Stimulated activated CD4-positive, alpha-beta T cell treated with anti-CD3 and anti-CD28 coated beads, TNF-alpha, amount 100 ng/mL, for 48 hours (primary cell): Measurements from ENCODE around the gene SAP30BP.
"Not testable (repeated sequence)": the region's sequence is repeated elsewhere in the genome, so short reads cannot be mapped to it uniquely, and the experiment has no call there.

Source experiments
- DNase-seq, 3 donors: peaks; one replicate each; pipeline ENCODE4 v3.0.0-alpha.2; 2020; ENCODE audit warnings: low read depth in 3 of 3

SAP30BP gene

GRCh38 chr17:75633486-75634375, 33.4 kb upstream of the SAP30BP start:
- peak in 2 of 3 donors; percentile 20 to 37 for DNase-seq

GRCh38 chr17:75634376-75634740, 32.8 kb upstream of the SAP30BP start:
- DNase-seq, result no peak

GRCh38 chr17:75634754-75635609, 32.2 kb upstream of the SAP30BP start:
- no peak for DNase-seq

DNA sequence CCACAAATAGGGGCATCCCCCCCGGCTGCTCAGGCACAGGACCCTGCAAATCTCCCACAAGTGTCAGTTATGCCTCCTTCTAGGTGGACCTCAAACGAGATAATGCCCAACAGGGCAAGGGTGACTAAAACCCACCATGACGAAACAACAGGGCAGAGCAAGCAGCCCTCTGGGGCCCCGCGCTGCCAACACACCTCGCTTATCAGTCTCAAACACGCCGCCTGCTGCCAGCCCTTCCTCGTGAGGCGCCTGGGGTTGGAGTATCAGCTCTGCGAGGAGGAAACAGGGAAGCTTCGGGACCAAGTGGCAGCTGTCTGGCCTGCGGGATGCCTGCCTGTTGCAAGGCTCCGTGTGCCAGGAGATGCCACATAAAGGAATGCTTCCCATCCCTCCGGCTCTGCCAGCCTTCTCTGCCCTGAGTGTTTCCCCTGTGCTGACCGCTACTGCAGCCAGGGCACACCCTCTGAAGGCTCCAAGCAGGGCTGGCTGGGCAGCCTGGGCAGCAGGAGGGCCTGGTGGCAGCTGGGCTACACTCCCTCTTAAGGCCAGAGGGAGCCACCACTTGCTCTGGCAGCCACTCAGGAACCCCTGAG, 31.4 kb upstream of the SAP30BP start:
- DNase-seq, result no peak

GRCh38 chr17:75636381-75637142, 30.6 kb upstream of the SAP30BP start:
- no peak for DNase-seq

DNA sequence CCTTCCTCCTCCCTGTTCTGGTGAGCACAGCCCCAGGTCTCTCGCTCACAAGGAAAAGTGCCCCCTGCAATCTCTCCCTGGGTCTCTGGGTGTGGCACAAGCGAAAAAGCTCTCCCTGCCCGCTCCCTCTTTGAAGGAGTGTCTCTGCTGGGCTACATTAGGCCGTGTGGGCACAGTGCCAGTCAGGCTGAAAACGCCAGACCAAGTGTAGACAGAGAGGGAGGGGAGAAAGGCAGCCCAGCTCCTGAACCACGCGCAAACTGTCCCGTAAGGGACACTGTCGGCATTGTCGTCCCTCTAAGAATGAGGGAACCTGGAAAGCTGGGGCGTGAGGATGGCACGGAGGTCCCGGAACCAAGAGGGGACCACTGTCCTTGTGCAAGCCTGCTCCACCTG, 30.0 kb upstream of the SAP30BP start:
- DNase-seq, result no peak

DNA sequence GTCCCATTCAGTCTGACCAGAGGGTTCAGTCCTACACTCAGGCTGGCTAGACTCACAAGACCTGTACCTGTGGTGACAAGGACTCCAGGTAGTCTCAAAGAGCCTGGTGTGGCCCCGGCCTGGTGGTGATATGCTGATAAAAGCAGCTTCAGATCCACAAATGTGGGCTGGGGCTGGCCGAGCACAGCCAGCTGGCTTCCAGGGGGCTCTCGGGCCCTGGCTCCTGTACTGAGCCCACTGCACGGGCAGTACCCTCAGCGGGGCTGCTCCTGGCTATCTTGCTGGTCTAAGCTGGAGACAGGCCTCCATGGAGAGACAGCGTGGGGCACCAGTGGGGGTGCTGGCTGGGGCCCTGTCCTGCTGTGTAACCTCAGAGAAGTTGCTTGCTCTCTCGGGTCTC, 29.6 kb upstream of the SAP30BP start:
- no peak for DNase-seq

- not testable (repeated sequence) for DNase-seq
These were observed 29.1 kb upstream of the SAP30BP start for GRCh38 chr17:75638039-75638438.

DNA sequence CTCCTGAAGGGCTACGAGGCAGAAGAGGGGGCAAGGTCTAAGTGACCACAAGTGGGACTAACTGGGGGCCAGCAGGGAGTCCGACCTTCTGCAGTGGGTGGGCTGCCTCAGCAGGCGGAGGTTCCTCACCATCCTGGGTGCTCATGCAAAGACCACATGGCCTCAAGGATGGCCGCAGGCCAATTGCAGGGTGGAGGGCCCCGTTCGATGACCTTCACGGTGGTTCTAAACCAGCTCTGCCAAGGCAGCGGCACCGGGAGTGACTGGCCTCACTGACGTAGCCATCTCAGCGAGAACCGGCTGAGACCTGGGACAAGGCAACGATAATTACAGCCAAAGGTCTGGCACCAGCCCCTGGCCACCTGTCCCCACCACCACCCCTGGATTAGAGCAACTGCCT, 28.2 kb upstream of the SAP30BP start:
- DNase-seq, result no peak

- no peak for DNase-seq
These were observed 27.8 kb upstream of the SAP30BP start for GRCh38 chr17:75639327-75639726.

DNA sequence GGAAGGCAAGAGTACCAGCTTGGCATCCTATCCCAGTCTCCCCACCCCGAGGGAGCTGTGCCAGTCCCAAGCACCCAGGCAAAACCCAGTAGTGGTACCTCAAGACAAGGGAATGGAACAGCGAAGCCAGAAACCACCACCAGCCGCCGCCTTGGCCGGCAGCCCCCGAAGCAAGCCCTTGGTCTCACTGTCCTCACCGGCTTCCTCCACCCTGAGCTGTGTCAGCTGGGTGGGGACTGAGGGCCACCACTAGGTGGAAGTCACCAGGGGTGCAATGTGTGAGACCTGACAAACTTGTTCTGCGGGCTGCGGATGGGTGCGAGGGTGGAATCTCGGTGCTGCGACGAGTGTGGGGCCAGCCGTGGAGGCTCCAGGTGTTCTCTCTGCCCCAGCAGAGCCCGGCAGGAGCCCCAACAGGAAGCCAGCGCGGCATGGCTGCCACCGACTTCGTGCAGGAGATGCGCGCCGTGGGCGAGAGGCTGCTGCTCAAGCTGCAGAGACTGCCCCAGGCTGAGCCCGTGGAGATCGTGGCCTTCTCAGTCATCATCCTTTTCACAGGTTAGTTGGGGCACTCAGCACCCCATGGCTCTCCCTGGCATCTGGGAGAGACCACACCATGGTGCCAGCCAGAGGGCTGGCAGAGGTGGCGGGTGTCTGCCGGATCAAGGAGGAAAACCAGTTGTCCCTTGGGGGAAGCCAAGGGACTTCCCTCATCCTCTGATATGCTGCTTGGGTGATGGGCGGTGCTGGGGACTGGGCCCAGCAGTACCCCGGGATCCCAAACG, 27.2 kb upstream of the SAP30BP start:
- DNase-seq, result no peak

- no peak for DNase-seq
These were observed 26.5 kb upstream of the SAP30BP start for GRCh38 chr17:75640556-75641119.

GRCh38 chr17:75641343-75641742, 25.8 kb upstream of the SAP30BP start:
- no peak for DNase-seq

DNA sequence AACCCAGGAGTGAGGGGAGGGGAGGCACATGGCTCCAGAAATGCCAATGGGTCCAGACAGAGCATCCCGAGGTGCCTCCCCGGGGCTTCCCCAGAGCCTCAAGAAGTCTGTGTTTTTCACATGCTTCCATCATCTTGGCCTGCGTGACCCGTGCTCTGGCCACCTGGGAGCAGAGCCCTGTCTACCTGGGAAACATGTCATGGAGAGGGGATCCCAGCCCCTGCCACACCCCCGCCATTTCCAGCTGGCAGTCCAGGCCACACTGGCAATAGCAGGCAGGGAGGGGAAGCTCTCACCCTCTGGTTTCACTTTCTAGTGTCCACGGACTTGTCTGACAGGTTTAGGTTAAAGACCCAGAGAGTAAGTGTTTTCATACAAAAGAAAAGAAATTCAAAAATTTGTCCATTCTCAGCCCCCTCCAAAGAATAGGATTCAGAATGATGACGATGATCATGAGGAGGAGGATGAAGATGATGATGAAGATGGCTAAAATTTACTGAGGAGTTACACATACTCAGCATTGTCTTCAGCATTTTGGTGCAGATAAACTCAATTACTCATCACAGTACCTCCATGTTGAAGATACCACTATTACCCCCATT, 24.9 kb upstream of the SAP30BP start:
- DNase-seq, result no peak

DNA sequence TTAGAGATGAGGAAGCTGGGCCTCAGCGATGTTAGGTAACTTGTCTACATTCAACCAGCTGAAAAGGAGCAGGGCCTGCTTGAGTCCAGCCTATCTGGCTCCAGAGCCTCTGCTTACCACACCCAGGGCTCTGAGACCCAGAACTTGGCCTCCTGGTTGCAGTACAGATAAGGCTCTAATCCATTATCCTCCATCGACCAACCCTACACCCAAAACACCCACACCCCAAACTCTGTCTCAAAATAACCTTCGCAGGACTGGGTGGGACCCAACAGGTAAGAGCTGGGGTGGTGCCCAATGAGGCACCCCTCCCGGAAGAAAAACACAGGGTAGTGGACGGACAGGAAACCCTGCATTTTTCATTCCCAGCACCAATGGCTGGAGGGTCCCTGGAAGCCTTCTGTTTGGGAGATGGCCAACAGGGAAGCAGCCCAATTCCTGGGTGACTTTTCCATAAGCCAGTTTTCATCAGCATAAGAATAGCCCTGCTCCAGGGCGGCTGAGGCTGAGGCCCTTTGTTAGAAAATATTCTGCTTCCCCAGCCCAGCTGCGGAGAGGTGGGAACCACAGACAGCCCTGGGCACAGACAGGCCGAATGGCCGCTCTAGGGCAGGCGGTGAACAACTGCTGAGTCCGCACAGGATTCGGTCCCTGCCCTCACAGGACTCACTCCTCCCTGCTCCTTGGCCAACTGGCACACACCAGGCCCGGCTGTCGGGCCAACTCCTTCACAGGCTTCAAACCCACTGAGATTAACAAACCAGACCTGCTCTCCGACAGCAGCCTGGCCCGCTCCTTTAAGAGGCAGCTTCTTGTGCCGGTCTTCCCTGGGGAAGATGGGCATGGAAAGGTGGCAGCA, 24.1 kb upstream of the SAP30BP start:
- DNase-seq, result no peak

DNA sequence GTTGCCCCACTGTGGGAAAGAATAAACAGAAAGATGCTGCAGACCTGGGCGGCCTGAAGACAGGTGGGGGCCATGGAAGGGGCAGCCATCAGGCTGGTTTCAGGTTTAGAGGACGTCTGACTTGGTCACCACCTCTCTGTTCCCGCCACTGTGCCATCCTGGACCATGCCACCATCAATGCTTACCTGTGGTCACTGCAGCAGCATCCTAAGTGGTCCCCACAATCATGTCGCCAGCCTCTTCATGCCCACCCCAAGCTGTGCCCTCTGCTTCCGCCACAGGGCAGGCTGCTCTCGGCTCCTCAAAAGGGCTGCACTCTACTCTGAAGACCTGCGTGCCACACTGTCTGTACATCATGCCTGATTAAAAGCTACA, 23.5 kb upstream of the SAP30BP start:
- DNase-seq, result no peak

GRCh38 chr17:75645501-75645888, 21.6 kb upstream of the SAP30BP start:
- no peak for DNase-seq

DNA sequence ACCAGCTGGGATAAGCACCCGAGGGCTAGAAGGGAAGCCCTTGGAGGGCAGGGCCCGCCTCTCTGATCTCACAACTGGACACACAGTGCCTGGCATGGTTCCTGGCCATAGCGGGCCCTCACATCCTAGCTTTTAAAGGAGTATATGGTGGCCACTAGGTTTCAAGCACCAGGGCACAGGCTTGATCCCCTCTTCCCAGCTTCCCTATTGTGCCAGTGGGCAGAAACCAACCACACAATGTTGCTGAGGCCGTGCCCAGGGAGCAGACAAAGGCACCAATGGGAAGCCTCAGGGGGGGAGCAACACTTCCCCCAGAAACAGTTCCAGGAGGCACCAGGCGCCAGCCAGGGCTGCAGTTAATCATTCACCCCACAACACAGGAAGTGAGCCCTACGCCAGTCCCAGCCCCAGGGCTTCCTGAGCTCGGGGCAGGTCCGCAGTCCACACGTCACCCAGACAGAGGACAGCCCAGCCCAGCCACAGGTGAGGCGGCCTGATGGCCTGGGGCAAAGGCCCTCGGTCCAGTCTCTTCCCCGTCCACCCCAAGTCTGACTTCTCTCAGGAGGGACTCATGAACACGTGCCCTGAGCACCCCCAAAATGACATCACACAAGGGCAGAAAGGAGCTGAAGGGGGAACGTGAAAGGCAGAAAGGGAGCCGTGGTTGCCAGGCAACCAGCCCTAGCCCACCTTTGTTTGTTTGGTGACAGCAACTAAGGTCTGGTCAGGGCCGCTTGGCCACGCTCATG, 21.1 kb upstream of the SAP30BP start:
- DNase-seq, result no peak

DNA sequence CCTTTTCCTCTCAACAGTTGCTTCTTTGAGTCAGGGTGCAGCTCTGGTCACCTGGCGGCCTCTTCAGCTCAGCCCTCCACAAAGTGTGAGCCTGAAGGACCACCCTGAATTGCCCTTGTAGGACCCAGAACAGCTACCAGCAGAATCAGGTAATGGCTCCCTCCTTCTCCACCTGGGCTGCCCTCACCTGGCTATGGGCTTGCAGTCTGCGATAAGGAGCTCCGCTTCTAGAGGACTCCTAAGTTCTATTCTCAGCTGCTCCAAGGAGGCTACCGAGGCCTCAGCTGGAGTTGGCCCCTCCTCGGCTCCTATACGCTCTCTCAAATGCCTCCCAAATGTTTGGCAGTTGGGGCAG, 20.5 kb upstream of the SAP30BP start:
- DNase-seq, result no peak
